Sigmoid colon (tissue), 7 donors: ENCODE data around the gene CTBP2. TPM values are rescaled to one million over a fixed set of nuclear protein-coding genes. Genes with fewer than 3 reads are reported as not detected.

Experiments
- DNase-seq: peaks from one replicate; pipeline ENCODE4 v3.0.0-alpha.2; 2019
- H3K27ac ChIP-seq, 4 donors: fragments of 200-600 bp; sonication (generic); one replicate each; pipeline ENCODE4 v1.5.1; 2016 to 2019; ENCODE audit warnings: mild to moderate bottlenecking in 1 of 4
- H3K27me3 ChIP-seq, 3 donors: fragments of 200-600 bp; sonication (generic); one replicate each; pipeline ENCODE4 v1.5.1; 2019; ENCODE audit warnings: mild to moderate bottlenecking in 1 of 3
- H3K36me3 ChIP-seq, 4 donors: fragments of 200-600 bp; sonication (generic); one replicate each; pipeline ENCODE4 v1.5.1; 2016 to 2019
- H3K4me1 ChIP-seq, 4 donors: fragments of 200-600 bp; sonication (generic); one replicate each; pipeline ENCODE4 v1.5.1; 2017 to 2019
- H3K4me3 ChIP-seq, 4 donors: fragments of 200-600 bp; sonication (generic); one replicate each; pipeline ENCODE4 v1.5.1; 2017 to 2019; ENCODE audit warnings: mild to moderate bottlenecking in 2 of 4, moderate library complexity in 1 of 4
- H3K9me3 ChIP-seq, 4 donors: fragments of 200-600 bp in 3 of 4; sonication (generic) in 3 of 4; one replicate each; pipeline versions ENCODE4 v1.5.1 to v1.6.1; 2013 to 2019
- CTCF ChIP-seq, 4 experiments: fragments of 450-650 bp in 3 of 4; fragments of 200-600 bp in 1 of 4; IDR thresholded peaks; one replicate each; pipeline ENCODE4 v1.5.1; 2016 to 2019; ENCODE audit warnings: antibody characterized with exemption in 4 of 4, mild to moderate bottlenecking in 3 of 4, moderate library complexity in 2 of 4
- EP300 ChIP-seq, 4 donors: sonication (generic); formaldehyde crosslinking; IDR thresholded peaks; one replicate each; pipeline ENCODE4 v1.6.1; 2017; ENCODE audit warnings: antibody characterized with exemption in 4 of 4
- POLR2A ChIP-seq, 2 donors: fragments of 450-650 bp; IDR thresholded peaks; one replicate each; pipeline ENCODE4 v1.6.1; 2016; ENCODE audit warnings: antibody characterized with exemption in 2 of 2, mild to moderate bottlenecking in 2 of 2, moderate library complexity in 2 of 2
- POLR2AphosphoS5 ChIP-seq, 4 donors: sonication (generic); formaldehyde crosslinking; IDR thresholded peaks; one replicate each; pipeline ENCODE4 v1.6.1; 2017; ENCODE audit warnings: antibody characterized with exemption in 4 of 4
- WGBS, 2 donors: extraction: QIAGEN DNeasy Blood & Tissue Kit; methylation state at CpG; one replicate each; pipeline ENCODE4 v1.1.7; 2013; 5-methylcytosine and 5-hydroxymethylcytosine counted together
- intact Hi-C: fragments of 100-400 bp; cut with DNase I; formaldehyde crosslinking; loops from one replicate; pipeline ENCODE4 v1.15.1; 2023
- polyA plus RNA-seq, 3 donors: library from polyadenylated mRNA; stranded (reverse); fragments of 200-250 nt; gene quantifications; one replicate each; pipeline ENCODE4 v1.2.3, GENCODE V29; 2013
- total RNA-seq, 4 donors: library from RNA; depleted of rRNA; stranded (reverse); fragments of >200 nt; gene quantifications; one replicate each; pipeline ENCODE4 v1.1.0, GENCODE V29; 2016
- donor health status: healthy with polysubstance abuse.
- donor health status: Bipolar disorder and iron deficiency.
- donor health status: healthy.

The CTBP2 gene
- total and polyA plus RNA-seq, 7 donors, result 31.2 to 62.4 (median 52.0) TPM

GRCh38 chr10:125154529-125154928, 5.8 kb downstream of the CTBP2 start:
- no peaks in the 10 kb centered on the region for H3K36me3 ChIP-seq
- no peaks in the 10 kb centered on the region for H3K27me3 ChIP-seq
- peak overlapping the region in 2 of 4 donors; percentile 13 to 14 for H3K4me3 ChIP-seq
- no peak for TF ChIP-seq EP300 (IDR thresholded peaks at IDR 0.05)
- TF ChIP-seq POLR2A (IDR thresholded peaks at IDR 0.05), result no peak
- intact Hi-C loops, result loop anchor here (10.0 kb wide), 1 partner anchor 670 kb away; the partner anchor contains the start of genes BCCIP and UROS
- H3K9me3 ChIP-seq, result no peaks in the 10 kb centered on the region
- 4 to 20% methylated on average over 6 of the region's 6 CpGs for WGBS, 2 donors
- peak; percentile 19 for DNase-seq
- peaks cover 0 to 84% (median 80%) of the 10 kb centered on the region in 4 donors for H3K4me1 ChIP-seq
- peak overlapping the region; percentile 97 to 99 (median 98) for H3K27ac ChIP-seq

GRCh38 chr10:125153703-125154490, 6.5 kb downstream of the CTBP2 start:
- no peak overlapping the region for H3K4me3 ChIP-seq
- intact Hi-C loops, result loop anchor here (10.0 kb wide), 1 partner anchor 671 kb away; the partner anchor contains the start of genes BCCIP and UROS

DNA sequence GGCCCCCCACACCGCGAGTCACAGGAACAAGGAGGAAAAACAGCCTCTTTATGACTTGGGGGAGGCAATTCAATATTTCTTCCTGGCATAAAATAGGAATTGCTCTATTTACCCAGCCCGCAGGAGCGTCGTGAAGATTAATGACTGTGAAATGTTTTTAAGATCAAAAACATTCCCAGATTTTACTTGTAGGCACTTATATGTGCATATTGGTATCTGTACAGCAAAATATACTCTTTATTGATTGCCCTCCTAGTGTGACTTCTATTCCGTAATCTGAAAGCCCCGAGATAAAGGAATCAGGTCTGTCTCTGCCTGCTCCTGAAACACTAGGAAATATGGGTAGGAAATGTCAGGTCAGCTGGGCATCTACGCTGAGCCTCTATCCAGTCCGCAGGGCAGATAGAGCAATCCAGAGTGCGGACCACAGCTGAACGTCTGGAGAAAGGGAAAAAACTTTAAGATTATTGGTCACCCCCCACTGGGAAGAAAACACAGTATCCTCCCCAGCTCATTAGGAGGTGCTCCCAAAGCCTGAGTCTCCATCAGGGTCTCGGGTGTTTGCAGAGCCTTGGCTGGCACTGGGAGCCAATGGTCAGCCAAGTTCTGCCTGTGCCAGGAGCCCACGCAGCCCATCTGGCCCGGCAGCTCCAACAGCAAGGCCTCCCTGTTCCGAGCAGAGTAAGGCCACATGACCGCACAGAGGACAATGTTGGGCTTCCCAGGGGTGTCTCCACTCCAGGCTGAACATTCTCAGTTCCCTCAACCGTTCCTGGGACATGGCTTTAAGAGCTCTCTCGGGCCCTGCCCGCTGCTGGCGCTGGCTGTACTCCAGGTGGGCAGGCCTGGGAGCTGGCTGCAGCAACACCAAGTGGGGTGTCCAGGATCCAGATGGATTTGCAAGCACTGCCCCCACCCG, 7.7 kb downstream of the CTBP2 start:
- peaks cover 0 to 96% (median 90%) of the 10 kb centered on the region in 4 donors for H3K4me1 ChIP-seq
- TF ChIP-seq CTCF (IDR thresholded peaks at IDR 0.05) (no peak), POLR2AphosphoS5 (IDR thresholded peaks at IDR 0.05) (peak in 2 of 4 donors; percentile 29), POLR2A (IDR thresholded peaks at IDR 0.05) (no peak), EP300 (IDR thresholded peaks at IDR 0.05) (no peak)
- H3K27ac ChIP-seq, result peak overlapping the region; percentile 97 to 99 (median 98)
- peak; percentile 87 for DNase-seq
- H3K27me3 ChIP-seq, result no peaks in the 10 kb centered on the region
- H3K4me3 ChIP-seq, result no peak overlapping the region
- intact Hi-C loops, result loop anchor here (10.0 kb wide), 1 partner anchor 672 kb away; the partner anchor contains the start of genes BCCIP and UROS
- no peaks in the 10 kb centered on the region for H3K36me3 ChIP-seq
- 14 to 54% methylated on average over 21 of the region's 21 CpGs for WGBS, 2 donors
- H3K9me3 ChIP-seq, result no peaks in the 10 kb centered on the region

More at GRCh38 chr10:125153703-125154490, 6.5 kb downstream of the CTBP2 start:
- Histone ChIP-seq H3K27me3 (no peaks in the 10 kb centered on the region), H3K36me3 (no peaks in the 10 kb centered on the region), H3K9me3 (no peaks in the 10 kb centered on the region), H3K27ac (peak overlapping the region; percentile 97 to 99 (median 98)), H3K4me1 (peaks cover 0 to 90% (median 87%) of the 10 kb centered on the region in 4 donors)
- DNase-seq, result no peak
- WGBS, 2 donors, result 10 to 38% methylated on average over 9 of the region's 9 CpGs
- TF ChIP-seq POLR2AphosphoS5 (IDR thresholded peaks at IDR 0.05) (no peak), EP300 (IDR thresholded peaks at IDR 0.05) (no peak), POLR2A (IDR thresholded peaks at IDR 0.05) (no peak), CTCF (IDR thresholded peaks at IDR 0.05) (no peak)

DNA sequence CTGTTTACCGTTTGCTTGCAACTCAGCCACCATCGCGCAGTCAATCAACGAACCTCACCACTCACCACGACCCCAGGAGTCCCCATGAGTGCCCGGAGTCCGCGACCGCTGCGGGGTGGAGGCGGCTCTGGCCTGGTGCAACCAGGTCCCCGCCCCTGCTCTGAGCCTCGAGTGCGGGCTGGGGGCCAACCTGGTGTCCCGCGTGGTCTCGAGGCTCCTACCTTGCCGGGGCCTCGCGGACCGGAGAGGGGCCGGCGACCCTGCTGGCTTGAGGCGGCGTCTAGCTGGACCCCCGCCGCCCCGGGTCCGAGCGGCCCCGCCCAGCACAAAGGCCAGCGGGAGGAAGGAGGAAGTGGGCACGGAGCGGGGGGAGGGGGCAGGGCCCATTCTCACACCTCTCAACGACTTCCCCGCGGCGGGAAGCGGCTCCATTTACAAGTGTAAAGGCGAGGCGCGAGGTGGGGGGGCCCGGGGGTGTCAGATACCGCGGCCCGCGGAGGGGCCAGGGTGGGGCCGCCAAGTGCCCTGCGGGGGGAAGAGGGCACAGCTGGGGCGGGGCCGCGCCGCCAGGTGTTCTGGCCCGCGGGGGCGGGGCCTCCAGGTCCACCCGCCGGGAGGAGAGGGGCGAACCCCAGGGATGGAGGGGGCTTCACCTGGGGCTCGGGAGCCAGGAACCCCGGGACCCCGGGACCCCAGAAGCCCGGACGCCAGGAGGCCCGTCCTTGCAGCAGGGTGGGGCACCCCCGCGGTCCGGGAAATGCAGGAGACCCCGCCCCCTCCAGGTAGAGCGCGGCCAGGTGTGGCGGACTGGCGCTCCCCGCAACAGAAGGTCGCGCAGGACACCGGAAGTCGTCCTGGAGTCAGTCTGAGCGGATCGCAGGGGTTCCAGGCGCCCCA, 8.6 kb downstream of the CTBP2 start:
- Histone ChIP-seq H3K4me1 (peaks cover 0 to 96% (median 90%) of the 10 kb centered on the region in 4 donors), H3K4me3 (no peak overlapping the region), H3K27me3 (no peaks in the 10 kb centered on the region), H3K27ac (peak overlapping the region; percentile 97 to 99 (median 98)), H3K36me3 (no peaks in the 10 kb centered on the region), H3K9me3 (no peaks in the 10 kb centered on the region)
- DNase-seq, result no peak
- 11 to 29% methylated on average over 81 of the region's 81 CpGs for WGBS, 2 donors
- TF ChIP-seq EP300 (IDR thresholded peaks at IDR 0.05) (no peak), CTCF (IDR thresholded peaks at IDR 0.05) (no peak), POLR2AphosphoS5 (IDR thresholded peaks at IDR 0.05) (no peak), POLR2A (IDR thresholded peaks at IDR 0.05) (no peak)
- intact Hi-C loops, result loop anchor here (10.0 kb wide), 1 partner anchor 673 kb away; the partner anchor contains the start of genes BCCIP and UROS
